Measurements from ENCODE around the gene RRP8.

GRCh38 chr11:6647836-6648235 lies 44.4 kb upstream of the RRP8 start:
- TF ChIP-seq CTCF (IDR thresholded peaks at IDR 0.05) (no peak), EZH2 (IDR thresholded peaks at IDR 0.05; ENCODE audit: borderline replicate concordance, insufficient read depth, low read depth, low read length, poor library complexity, severe bottlenecking) (no peak)

Measured in B cell (primary cell).